HG02610 (cell line): Measurements from ENCODE around the gene PRAME.
"Not testable (repeated sequence)": the region's sequence is repeated elsewhere in the genome, so short reads cannot be mapped to it uniquely, and the experiment has no call there.

Experiments used
- ATAC-seq: cut with Tn5 transposase; IDR thresholded peaks from one replicate; pipeline ENCODE4 v1.9.1; 2021; ENCODE audit warnings: mild to moderate bottlenecking, moderate library complexity; ENCODE audit not compliant: unreplicated experiment

The PRAME gene

GRCh38 chr22:22558972-22559603, at the start of gene PRAME:
Gene PRAME, minus strand, starts transcription at chr22:22559265. Its CDS starts 2,433 bp downstream, at chr22:22556832.
- ATAC-seq, result no peak

- ATAC-seq, result not testable (repeated sequence)
These were observed 49.0 kb upstream of the PRAME start for GRCh38 chr22:22608022-22608421.

GRCh38 chr22:22605074-22605404, 46.0 kb upstream of the PRAME start:
- peak; percentile 53 for ATAC-seq

- peak; percentile 20 for ATAC-seq
These were observed 45.4 kb upstream of the PRAME start for GRCh38 chr22:22604326-22605073.

- ATAC-seq, result no peak
These were observed 44.4 kb upstream of the PRAME start for GRCh38 chr22:22603470-22603947.

- no peak for ATAC-seq
These were observed 41.6 kb upstream of the PRAME start for GRCh38 chr22:22600531-22601261.

GRCh38 chr22:22599248-22599647, 40.2 kb upstream of the PRAME start:
- no peak for ATAC-seq

GRCh38 chr22:22598144-22598543, 39.1 kb upstream of the PRAME start:
- no peak for ATAC-seq

GRCh38 chr22:22595001-22595835, 36.2 kb upstream of the PRAME start:
- no peak for ATAC-seq

GRCh38 chr22:22593964-22594656, 35.0 kb upstream of the PRAME start:
- no peak for ATAC-seq

- no peak for ATAC-seq
These were observed 34.2 kb upstream of the PRAME start for GRCh38 chr22:22593250-22593649.

GRCh38 chr22:22591348-22592299, 32.6 kb upstream of the PRAME start:
- ATAC-seq, result no peak

GRCh38 chr22:22590136-22590891, 31.2 kb upstream of the PRAME start:
- ATAC-seq, result no peak

GRCh38 chr22:22588485-22589164, 29.6 kb upstream of the PRAME start:
- ATAC-seq, result no peak

- no peak for ATAC-seq
These were observed 28.6 kb upstream of the PRAME start for GRCh38 chr22:22587577-22588188.

- ATAC-seq, result no peak
These were observed 25.7 kb upstream of the PRAME start for GRCh38 chr22:22584722-22585121.

GRCh38 chr22:22583030-22583429, 24.0 kb upstream of the PRAME start:
- ATAC-seq, result no peak
